SJSA1 (cell line): ENCODE results near the gene TTLL10. TPM values are rescaled to one million over a fixed set of nuclear protein-coding genes. Genes with fewer than 3 reads are reported as not detected.

Experiments
- DNase-seq, 2 experiments: peaks; one replicate each; pipeline ENCODE4 v3.0.0-alpha.2; 2015 to 2020; ENCODE audit warnings: low spot score in 2 of 2, low read depth in 1 of 2
- H3K27ac ChIP-seq: fragments of 250-450 bp; sonication (Bioruptor Pico); 2 replicates; pipeline ENCODE4 v1.5.1; 2020; ENCODE audit warnings: mild to moderate bottlenecking, moderate library complexity
- H3K27me3 ChIP-seq: fragments of 250-450 bp; sonication (Bioruptor Pico); replicated peaks from 2 replicates; pipeline ENCODE4 v1.5.1; 2020; ENCODE audit warnings: mild to moderate bottlenecking, moderate library complexity
- H3K36me3 ChIP-seq: fragments of 250-450 bp; sonication (Bioruptor Pico); 2 replicates; pipeline ENCODE4 v1.5.1; 2020; ENCODE audit warnings: mild to moderate bottlenecking
- H3K4me1 ChIP-seq: fragments of 250-450 bp; sonication (Bioruptor Pico); replicated peaks from 2 replicates; pipeline ENCODE4 v1.6.1; 2021; ENCODE audit warnings: mild to moderate bottlenecking
- H3K4me3 ChIP-seq: fragments of 250-450 bp; sonication (Bioruptor Pico); 2 replicates; pipeline ENCODE4 v1.5.1; 2020; ENCODE audit warnings: mild to moderate bottlenecking
- H3K9me3 ChIP-seq: fragments of 250-450 bp; sonication (Bioruptor Pico); replicated peaks from 2 replicates; pipeline ENCODE4 v1.5.1; 2020; ENCODE audit warnings: mild to moderate bottlenecking
- total RNA-seq: library from RNA; depleted of rRNA; stranded (reverse); fragments of >200 nt; shearing (Covaris generic); gene quantifications from 2 replicates; pipeline ENCODE4 v1.2.3, GENCODE V29; 2014

Gene TTLL10
- total RNA-seq, 1 experiment from 2014 or later = not detected

- H3K4me3 ChIP-seq = no peak overlapping the region
- no peak for DNase-seq
- H3K27me3 ChIP-seq = no peaks in the 10 kb centered on the region
- H3K9me3 ChIP-seq = no peaks in the 10 kb centered on the region
- no peak overlapping the region for H3K27ac ChIP-seq
- no peaks in the 10 kb centered on the region for H3K4me1 ChIP-seq
- peaks cover 91% of the 10 kb centered on the region for H3K36me3 ChIP-seq
These were observed 49.6 kb downstream of the TTLL10 start for GRCh38 chr1:1223321-1223720.

GRCh38 chr1:1223891-1224290 is 50.2 kb downstream of the TTLL10 start:
- Histone ChIP-seq H3K27me3 (no peaks in the 10 kb centered on the region), H3K9me3 (no peaks in the 10 kb centered on the region), H3K4me1 (no peaks in the 10 kb centered on the region; the same call in 1 of the 2 replicates), H3K36me3 (peaks cover 91% of the 10 kb centered on the region), H3K27ac (no peak overlapping the region), H3K4me3 (no peak overlapping the region)
- no peak for DNase-seq

- peaks cover 6% of the 10 kb centered on the region for H3K4me1 ChIP-seq
- H3K9me3 ChIP-seq = no peaks in the 10 kb centered on the region
- H3K27ac ChIP-seq = no peak overlapping the region
- no peak for DNase-seq
- no peak overlapping the region for H3K4me3 ChIP-seq
- H3K27me3 ChIP-seq = no peaks in the 10 kb centered on the region
- H3K36me3 ChIP-seq = peaks cover 92% of the 10 kb centered on the region
These were observed 51.7 kb downstream of the TTLL10 start for GRCh38 chr1:1225238-1225845.

GRCh38 chr1:1225913-1226312 is 52.2 kb downstream of the TTLL10 start:
- DNase-seq = no peak
- H3K4me3 ChIP-seq = no peak overlapping the region
- H3K27ac ChIP-seq = no peak overlapping the region
- peaks cover 12% of the 10 kb centered on the region for H3K4me1 ChIP-seq
- H3K36me3 ChIP-seq = peaks cover 86% of the 10 kb centered on the region
- no peaks in the 10 kb centered on the region for H3K27me3 ChIP-seq
- no peaks in the 10 kb centered on the region for H3K9me3 ChIP-seq

- peaks cover 13% of the 10 kb centered on the region for H3K4me1 ChIP-seq
- H3K9me3 ChIP-seq = no peaks in the 10 kb centered on the region
- peaks cover 83% of the 10 kb centered on the region for H3K36me3 ChIP-seq
- no peak overlapping the region for H3K4me3 ChIP-seq
- no peak for DNase-seq
- no peak overlapping the region for H3K27ac ChIP-seq
- H3K27me3 ChIP-seq = no peaks in the 10 kb centered on the region
These were observed 53.1 kb downstream of the TTLL10 start for GRCh38 chr1:1226566-1227362.

- H3K4me1 ChIP-seq = peaks cover 15% of the 10 kb centered on the region
- H3K36me3 ChIP-seq = peaks cover 78% of the 10 kb centered on the region
- no peak for DNase-seq
- H3K9me3 ChIP-seq = no peaks in the 10 kb centered on the region
- H3K27me3 ChIP-seq = no peaks in the 10 kb centered on the region
- no peak overlapping the region for H3K27ac ChIP-seq
- H3K4me3 ChIP-seq = no peak overlapping the region
These were observed 53.7 kb downstream of the TTLL10 start for GRCh38 chr1:1227386-1227785.

GRCh38 chr1:1228187-1228586 is 54.5 kb downstream of the TTLL10 start:
- H3K27ac ChIP-seq = no peak overlapping the region
- H3K4me1 ChIP-seq = peaks cover 23% of the 10 kb centered on the region
- no peak for DNase-seq
- peaks cover 76% of the 10 kb centered on the region for H3K36me3 ChIP-seq
- peaks cover 5% of the 10 kb centered on the region; the same call in 1 of the 2 replicates for H3K9me3 ChIP-seq
- H3K4me3 ChIP-seq = no peak overlapping the region
- no peaks in the 10 kb centered on the region for H3K27me3 ChIP-seq

GRCh38 chr1:1228596-1229321 is 55.1 kb downstream of the TTLL10 start:
- H3K4me1 ChIP-seq = peaks cover 24% of the 10 kb centered on the region

GRCh38 chr1:1229770-1230169 is 56.1 kb downstream of the TTLL10 start:
- no peak overlapping the region for H3K27ac ChIP-seq
- no peaks in the 10 kb centered on the region for H3K27me3 ChIP-seq
- H3K36me3 ChIP-seq = peaks cover 76% of the 10 kb centered on the region
- peaks cover 24% of the 10 kb centered on the region for H3K4me1 ChIP-seq
- no peak for DNase-seq
- peaks cover 5% of the 10 kb centered on the region; the same call in 1 of the 2 replicates for H3K9me3 ChIP-seq
- no peak overlapping the region for H3K4me3 ChIP-seq

More at GRCh38 chr1:1228596-1229321, 55.1 kb downstream of the TTLL10 start:
- Histone ChIP-seq H3K9me3 (peaks cover 5% of the 10 kb centered on the region; the same call in 1 of the 2 replicates), H3K4me3 (no peak overlapping the region), H3K36me3 (peaks cover 77% of the 10 kb centered on the region), H3K27ac (no peak overlapping the region), H3K27me3 (no peaks in the 10 kb centered on the region)
- no peak for DNase-seq

- Histone ChIP-seq H3K9me3 (peaks cover 5% of the 10 kb centered on the region; the same call in 1 of the 2 replicates), H3K4me3 (peak overlapping the region; percentile 97), H3K27me3 (no peaks in the 10 kb centered on the region), H3K36me3 (peaks cover 65% of the 10 kb centered on the region), H3K27ac (peak overlapping the region; percentile 84), H3K4me1 (peaks cover 24% of the 10 kb centered on the region)
- DNase-seq = peak in 1 of 2 experiments; percentile 48
These were observed 57.1 kb downstream of the TTLL10 start for GRCh38 chr1:1230656-1231399.

- Histone ChIP-seq H3K4me1 (peaks cover 24% of the 10 kb centered on the region), H3K27ac (peak within 1 kb of the TSS; percentile 84), H3K4me3 (peak within 1 kb of the TSS; percentile 97), H3K36me3 (peaks cover 57% of the 10 kb centered on the region), H3K27me3 (no peaks in the 10 kb centered on the region), H3K9me3 (peaks cover 5% of the 10 kb centered on the region; the same call in 1 of the 2 replicates)
- DNase-seq = peak; percentile 96 to 97
These were observed 57.9 kb downstream of the TTLL10 start, which contains the start of gene SDF4 for GRCh38 chr1:1231400-1232207. TSS of gene SDF4 (minus strand) at chr1:1232001. CDS start at chr1:1228772, 3,229 bp downstream.

- Histone ChIP-seq H3K27me3 (no peaks in the 10 kb centered on the region), H3K27ac (peak within 1 kb of the TSS; percentile 84), H3K9me3 (peaks cover 5% of the 10 kb centered on the region; the same call in 1 of the 2 replicates), H3K4me1 (peaks cover 24% of the 10 kb centered on the region), H3K4me3 (peak within 1 kb of the TSS; percentile 97), H3K36me3 (peaks cover 53% of the 10 kb centered on the region)
- no peak for DNase-seq
These were observed 58.6 kb downstream of the TTLL10 start, which contains the start of gene B3GALT6 for GRCh38 chr1:1232208-1232795. TSS of gene B3GALT6 (plus strand) at chr1:1232237. CDS start at chr1:1232279, 42 bp downstream.
